HG02763 (cell line): ENCODE data around the gene EPOP.
A peak's percentile ranks its signal among the peaks of the same experiment; 100 is the strongest.
"Not testable (repeated sequence)": the region's sequence is repeated elsewhere in the genome, so short reads cannot be mapped to it uniquely, and the experiment has no call there.

Source experiments
- ATAC-seq: cut with Tn5 transposase; IDR thresholded peaks from one replicate; pipeline ENCODE4 v1.9.1; 2021; ENCODE audit warnings: mild to moderate bottlenecking, moderate library complexity; ENCODE audit not compliant: unreplicated experiment

EPOP gene

DNA sequence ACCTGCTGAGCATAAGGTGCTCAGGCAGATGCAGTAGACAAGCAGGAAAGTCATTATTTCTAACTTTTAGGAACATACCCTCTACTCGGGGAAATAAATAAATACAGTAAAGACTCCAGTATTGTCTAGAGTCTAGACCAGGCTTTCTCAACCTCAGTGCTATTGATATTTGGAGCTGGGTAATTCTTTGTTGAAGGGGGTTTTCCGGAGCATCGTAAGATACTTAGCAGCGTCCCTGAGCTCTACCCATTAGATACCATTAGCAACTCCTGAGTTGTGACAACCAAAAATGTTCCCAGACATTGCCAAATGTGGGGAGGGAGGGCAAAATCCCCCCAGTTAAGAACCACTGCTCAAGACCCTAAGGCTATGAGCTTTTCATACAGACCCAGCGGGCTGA, 21.1 kb downstream of the EPOP start:
- ATAC-seq: no peak

DNA sequence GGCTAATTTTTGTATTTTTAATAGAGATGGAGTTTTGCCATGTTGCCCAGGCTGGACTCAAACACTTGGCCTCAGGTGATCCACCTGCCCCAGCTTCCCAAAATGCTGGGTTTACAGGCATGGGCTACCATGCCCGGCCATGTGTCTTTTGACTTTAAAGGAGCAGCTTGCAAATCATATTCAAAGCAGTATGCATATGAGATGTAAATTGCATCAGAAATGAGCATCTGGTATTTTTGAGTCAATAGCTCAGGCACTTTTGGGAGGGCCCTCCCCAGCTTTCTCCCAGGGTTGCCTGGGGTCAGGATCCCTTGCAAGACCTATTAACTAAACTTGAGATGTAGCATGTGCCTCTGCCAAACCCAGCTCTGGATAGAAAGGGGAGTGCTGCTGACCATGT, 21.5 kb downstream of the EPOP start:
- no peak for ATAC-seq

DNA sequence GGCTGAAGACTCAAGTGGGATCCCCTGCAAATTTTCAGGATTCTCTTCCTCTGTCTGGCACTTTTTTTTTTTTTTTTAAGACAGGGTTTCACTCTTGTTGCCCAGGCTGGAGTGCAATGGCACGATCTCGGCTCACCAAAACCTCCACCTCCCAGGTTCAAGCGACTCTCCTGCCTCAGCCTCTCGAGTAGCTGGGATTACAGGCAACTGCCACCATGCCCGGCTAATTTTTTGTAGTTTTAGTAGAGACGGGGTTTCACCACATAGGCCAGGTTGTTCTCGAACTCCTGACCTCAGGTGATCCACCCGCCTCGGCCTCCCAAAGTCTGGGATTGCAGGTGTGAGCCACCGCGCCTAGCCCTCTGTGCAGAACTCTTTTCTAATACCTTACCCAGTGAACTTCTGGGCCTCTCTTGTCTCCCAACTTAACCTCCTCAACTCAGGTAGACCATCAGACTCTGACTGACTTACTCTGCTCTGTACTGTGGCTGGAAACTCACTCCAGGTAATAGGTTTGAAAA, 24.0 kb downstream of the EPOP start:
- ATAC-seq: not testable (repeated sequence)

DNA sequence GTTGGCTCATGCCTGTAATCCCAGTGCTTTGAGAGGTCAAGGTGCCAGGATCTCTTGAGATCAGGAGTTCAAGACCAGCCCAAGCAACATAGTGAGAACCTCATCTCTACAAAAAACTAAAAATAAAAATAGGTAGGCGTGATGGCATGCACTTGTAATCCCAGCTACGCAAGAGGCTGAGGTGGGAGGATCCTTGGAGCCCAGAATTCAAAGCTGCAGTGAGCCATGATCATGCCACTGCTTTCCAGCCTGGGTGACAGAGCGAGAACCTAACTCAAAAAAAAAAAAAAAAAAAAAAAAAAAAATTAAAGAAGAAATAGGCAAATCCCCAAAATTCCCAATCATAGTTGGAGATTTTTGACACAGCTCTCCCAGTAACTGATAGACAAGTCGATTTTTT, 36.8 kb downstream of the EPOP start:
- no peak for ATAC-seq

DNA sequence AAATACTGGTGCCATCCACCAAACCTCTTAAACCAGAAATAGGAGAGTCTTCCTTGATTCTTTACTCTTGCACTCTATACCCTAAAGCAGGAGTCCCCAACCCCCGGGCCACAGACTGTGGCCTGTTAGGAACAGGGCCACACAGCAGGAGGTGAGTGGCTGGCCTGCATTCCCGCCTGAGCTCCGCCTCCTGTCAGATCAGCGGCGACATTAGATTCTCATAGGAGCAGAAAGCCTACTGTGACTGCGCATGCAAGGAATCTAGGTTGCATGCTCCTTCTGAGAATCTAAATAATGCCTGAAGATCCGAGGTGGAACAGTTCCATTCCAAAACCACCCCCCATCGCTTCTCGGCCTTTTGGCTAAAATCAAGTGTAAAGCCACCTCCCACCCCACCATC, 38.7 kb downstream of the EPOP start:
- no peak for ATAC-seq

DNA sequence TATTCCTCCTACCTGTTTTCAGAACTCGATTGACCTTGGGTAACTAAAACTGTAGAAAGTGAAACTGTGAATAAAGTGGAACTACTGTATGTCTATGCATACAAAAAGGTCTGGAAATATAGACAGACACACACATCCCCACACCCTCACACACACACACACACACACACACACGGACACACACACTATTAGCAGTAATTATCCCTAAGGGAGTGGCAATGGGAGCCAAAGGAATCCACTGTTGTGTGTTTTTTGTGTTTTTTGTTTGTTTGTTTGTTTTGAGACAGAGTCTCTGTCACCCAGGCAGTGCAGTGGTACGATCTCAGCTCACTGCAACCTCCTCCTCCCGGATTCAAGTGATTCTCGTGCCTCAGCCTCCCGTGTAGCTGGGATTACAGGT, 42.4 kb downstream of the EPOP start:
- no peak for ATAC-seq

DNA sequence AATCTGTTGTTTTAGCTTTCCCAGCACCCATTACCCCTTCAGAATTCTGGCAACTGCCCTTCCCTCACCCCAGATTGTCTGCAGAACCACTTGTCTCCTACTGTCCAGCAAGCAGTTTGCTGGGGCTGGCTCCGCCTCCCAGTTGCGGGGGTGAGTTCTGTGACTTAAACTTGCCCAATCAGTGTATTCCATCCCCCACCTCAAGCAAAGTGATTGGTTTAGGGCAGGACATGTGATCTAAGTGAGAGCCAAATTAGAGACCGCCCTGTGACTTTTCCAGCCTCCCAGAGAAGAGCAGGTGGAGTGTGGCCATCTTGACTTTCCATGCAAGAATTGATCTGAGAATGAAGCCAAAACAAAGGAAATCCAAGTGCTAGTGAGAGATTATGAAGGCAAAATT, 46.3 kb downstream of the EPOP start:
- ATAC-seq: no peak

DNA sequence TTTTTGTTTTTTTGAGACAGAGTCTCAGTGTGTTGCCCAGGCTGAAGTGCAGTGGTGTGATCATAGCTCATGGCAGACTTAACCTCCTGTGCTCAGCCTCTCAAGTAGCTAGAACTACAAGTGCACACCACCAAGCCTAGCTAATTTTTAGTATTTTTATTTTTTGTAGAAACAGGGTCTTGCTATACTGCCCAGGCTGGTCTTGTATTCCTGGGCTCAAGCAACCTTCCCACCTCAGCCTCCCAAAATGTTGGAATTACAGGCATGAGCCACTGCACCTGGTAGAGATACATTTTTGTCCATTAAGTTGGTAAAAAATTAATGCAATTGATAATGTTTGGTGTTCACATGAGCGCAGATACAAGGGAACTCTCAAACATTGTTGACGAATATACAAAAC, 46.8 kb downstream of the EPOP start:
- no peak for ATAC-seq

DNA sequence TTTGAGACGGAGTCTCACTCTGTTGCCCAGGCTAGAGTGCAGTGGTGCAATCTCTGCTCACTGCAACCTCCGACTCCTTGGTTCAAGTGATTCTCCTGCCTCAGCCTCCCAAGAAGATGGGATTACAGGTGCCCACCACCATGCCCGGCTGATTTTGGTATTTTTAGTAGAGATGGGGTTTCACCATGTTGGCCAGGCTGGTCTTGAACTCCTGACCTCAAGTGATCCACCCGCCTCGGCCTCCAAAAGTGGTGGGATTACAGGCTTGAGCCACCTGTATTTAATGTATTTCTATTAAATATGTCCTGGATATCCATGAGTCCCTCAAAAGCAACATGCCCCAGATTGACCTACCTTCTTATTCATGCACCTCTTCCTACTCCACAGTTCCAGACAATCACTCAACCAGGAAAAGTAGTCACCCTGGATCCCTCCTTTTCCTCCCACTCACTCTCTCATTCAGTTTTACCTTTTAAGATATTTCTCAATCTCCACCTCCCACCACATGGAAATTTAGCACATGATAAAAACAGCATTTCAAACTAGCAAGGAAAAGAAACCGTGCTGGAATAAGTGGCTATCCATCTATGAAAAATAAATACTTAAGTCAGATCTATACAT, 48.0 kb downstream of the EPOP start:
- not testable (repeated sequence) for ATAC-seq

DNA sequence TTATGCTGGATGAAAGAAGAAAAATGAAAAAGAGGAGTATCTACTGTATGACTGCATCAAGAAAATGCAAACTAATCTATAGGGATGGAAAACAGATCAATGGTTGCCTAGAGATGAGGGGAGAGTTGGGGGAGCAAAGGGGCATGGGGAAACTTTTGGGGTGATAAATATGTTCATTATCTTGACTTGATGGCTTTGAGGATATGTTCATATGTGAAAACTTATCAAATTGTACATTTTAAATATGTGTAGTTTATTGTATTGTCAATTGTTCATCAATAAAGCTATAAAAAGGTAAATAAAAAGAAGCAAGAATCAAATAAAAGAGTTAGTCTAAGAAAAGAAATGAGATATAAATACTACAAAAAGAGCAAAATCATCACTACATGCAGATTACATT, 49.3 kb downstream of the EPOP start:
- no peak for ATAC-seq

DNA sequence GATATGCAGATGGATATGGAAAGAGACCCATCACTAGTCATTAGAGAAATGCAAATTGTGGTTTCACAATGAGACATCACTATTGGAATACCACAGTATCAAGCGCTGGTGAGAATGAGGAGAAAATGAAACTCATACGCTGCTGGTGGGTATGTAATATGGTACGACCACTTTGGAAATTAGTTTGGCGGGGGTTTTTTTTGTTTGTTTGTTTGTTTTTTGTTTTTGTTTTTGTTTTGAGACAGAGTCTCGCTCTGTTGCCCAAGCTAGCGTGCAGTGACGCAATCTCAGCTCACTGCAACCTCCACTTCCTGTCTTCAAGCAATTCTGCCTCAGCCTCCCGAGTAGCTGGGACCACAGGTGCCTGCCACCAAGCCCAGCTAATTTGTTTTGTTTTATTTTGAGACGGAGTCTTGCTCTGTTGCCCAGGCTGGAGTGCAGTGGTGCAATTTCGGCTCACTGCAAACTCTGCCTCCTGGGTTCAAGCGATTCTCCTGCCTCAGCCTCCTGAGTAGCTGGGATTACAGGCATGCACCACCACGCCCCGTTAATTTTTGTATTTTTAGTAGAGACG, 49.9 kb downstream of the EPOP start:
- ATAC-seq: peak; percentile 61
